ENCODE data around the gene PRKG1. TPM values are rescaled to one million over a fixed set of nuclear protein-coding genes. Genes with fewer than 3 reads are reported as not detected.

The PRKG1 gene
- total RNA-seq, 1 donor = 19.5 TPM

DNA sequence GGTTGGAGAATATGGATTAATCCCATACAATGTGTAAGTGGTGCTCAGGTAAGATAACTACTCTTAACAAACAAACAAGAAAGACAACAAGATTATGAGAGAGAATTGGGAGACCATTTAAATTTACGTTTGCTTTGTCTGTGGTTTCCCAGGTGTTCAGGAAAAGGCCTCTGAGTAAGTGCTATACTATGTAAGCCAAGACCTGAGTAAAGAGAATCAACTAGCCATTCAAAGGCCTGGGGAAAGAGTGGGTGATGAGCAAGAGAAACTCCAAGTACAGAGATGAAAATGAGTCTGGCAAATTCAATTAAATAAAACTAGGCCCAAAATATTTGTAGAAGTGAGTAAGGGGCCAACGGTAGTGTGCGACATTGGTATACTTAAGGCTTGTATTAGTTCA lies 615.2 kb downstream of the PRKG1 start:
- Histone ChIP-seq H3K27me3 (ENCODE audit: insufficient read depth, low read length) (no peaks in the 10 kb centered on the region), H3K9me3 (ENCODE audit: low read depth, low read length) (no peaks in the 10 kb centered on the region), H4K20me1 (ENCODE audit: insufficient read depth, low read length) (no peaks in the 10 kb centered on the region), H3K4me2 (ENCODE audit: insufficient read depth, low read length) (no peak overlapping the region), H2AFZ (ENCODE audit: low read length) (no peak overlapping the region), H3K36me3 (ENCODE audit: insufficient read depth, low read length) (no peaks in the 10 kb centered on the region), H3K4me1 (ENCODE audit: insufficient read depth, low read length) (no peaks in the 10 kb centered on the region), H3K27ac (ENCODE audit: low read depth, low read length) (no peak overlapping the region), H3K79me2 (ENCODE audit: insufficient read depth, low read length) (no peaks in the 10 kb centered on the region), H3K4me3 (ENCODE audit: insufficient read depth, low read length) (no peak overlapping the region)
- TF ChIP-seq, protein P1, sequence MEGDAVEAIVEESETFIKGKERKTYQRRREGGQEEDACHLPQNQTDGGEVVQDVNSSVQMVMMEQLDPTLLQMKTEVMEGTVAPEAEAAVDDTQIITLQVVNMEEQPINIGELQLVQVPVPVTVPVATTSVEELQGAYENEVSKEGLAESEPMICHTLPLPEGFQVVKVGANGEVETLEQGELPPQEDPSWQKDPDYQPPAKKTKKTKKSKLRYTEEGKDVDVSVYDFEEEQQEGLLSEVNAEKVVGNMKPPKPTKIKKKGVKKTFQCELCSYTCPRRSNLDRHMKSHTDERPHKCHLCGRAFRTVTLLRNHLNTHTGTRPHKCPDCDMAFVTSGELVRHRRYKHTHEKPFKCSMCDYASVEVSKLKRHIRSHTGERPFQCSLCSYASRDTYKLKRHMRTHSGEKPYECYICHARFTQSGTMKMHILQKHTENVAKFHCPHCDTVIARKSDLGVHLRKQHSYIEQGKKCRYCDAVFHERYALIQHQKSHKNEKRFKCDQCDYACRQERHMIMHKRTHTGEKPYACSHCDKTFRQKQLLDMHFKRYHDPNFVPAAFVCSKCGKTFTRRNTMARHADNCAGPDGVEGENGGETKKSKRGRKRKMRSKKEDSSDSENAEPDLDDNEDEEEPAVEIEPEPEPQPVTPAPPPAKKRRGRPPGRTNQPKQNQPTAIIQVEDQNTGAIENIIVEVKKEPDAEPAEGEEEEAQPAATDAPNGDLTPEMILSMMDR (IDR thresholded peaks at IDR 0.05; ENCODE audit: extremely low read depth, low read depth, low read length) = no peak
- no peak for DNase-seq (ENCODE audit: insufficient read length, low spot score, missing footprints)

DNA sequence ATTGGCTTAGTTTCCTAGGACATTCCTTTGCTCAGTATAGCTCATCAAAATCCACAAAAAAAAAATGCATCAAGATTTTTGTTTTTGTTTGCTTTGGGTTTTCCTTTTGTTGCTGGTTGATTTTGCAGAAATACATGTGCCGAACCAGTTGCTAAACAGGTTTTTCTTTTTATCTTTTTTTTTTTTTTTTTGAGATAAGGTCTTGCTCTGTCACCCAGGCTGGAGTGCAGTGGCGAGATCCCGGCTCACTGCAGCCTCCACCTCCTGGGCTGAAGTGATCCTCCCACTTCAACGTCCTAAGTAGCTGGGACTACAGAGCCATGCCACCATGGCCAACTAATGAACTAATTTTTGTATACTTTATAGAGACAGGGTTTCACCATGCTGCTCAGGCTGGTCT lies 616.8 kb downstream of the PRKG1 start:
- TF ChIP-seq, protein P1 (IDR thresholded peaks at IDR 0.05; ENCODE audit: extremely low read depth, low read depth, low read length) = no peak
- Histone ChIP-seq H3K27ac (ENCODE audit: low read depth, low read length) (no peak overlapping the region), H3K27me3 (ENCODE audit: insufficient read depth, low read length) (no peaks in the 10 kb centered on the region)

DNA sequence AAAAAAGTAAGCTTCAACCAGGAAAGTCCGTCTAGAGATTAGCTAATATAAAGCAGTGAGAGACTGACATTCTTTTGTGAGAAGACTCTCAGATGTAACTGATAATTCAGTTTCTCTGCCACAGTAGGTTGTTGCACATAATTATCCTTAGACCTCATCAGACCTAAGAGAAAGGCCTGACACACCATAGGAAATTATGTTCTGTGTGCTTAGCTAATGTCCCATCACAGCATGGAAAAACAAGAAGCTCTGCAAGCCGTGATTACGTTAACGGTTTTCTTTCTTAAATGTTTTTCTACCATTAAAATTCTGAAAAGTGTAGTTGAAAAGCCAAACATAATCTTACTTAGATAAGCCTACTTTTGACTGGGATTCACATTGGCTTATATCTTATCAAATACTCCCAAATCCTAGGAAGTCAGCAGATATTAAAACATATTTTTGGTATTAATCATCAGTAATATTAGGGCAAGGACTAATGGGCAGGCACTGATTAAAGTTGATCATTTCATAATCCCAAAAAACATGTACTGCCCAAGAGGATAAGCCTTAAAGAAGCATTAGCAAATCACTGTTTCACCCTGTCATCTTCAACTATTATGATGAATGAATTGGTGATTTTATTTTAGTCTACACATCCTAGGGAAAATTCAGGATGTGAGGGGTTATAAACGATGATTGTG lies 619.9 kb downstream of the PRKG1 start:
- Histone ChIP-seq H3K36me3 (ENCODE audit: insufficient read depth, low read length) (no peaks in the 10 kb centered on the region), H3K79me2 (ENCODE audit: insufficient read depth, low read length) (peaks cover 26% of the 10 kb centered on the region), H3K4me3 (ENCODE audit: insufficient read depth, low read length) (no peak overlapping the region), H3K27ac (ENCODE audit: low read depth, low read length) (no peak overlapping the region), H3K27me3 (ENCODE audit: insufficient read depth, low read length) (no peaks in the 10 kb centered on the region), H3K4me2 (ENCODE audit: insufficient read depth, low read length) (no peak overlapping the region), H4K20me1 (ENCODE audit: insufficient read depth, low read length) (peaks cover 7% of the 10 kb centered on the region), H3K4me1 (ENCODE audit: insufficient read depth, low read length) (peaks cover 11% of the 10 kb centered on the region), H3K9me3 (ENCODE audit: low read depth, low read length) (no peaks in the 10 kb centered on the region), H2AFZ (ENCODE audit: low read length) (no peak overlapping the region)
- DNase-seq (ENCODE audit: insufficient read length, low spot score, missing footprints) = no peak
- TF ChIP-seq, protein P1 (IDR thresholded peaks at IDR 0.05; ENCODE audit: extremely low read depth, low read depth, low read length) = no peak

More for the DNA sequence above, 616.8 kb downstream of the PRKG1 start:
- H3K9me3 ChIP-seq (ENCODE audit: low read depth, low read length) = no peaks in the 10 kb centered on the region
- H4K20me1 ChIP-seq (ENCODE audit: insufficient read depth, low read length) = no peaks in the 10 kb centered on the region
- no peak overlapping the region for H3K4me3 ChIP-seq (ENCODE audit: insufficient read depth, low read length)
- H3K4me2 ChIP-seq (ENCODE audit: insufficient read depth, low read length) = no peak overlapping the region
- H3K79me2 ChIP-seq (ENCODE audit: insufficient read depth, low read length) = no peaks in the 10 kb centered on the region
- no peak overlapping the region for H2AFZ ChIP-seq (ENCODE audit: low read length)
- DNase-seq (ENCODE audit: insufficient read length, low spot score, missing footprints) = no peak
- H3K36me3 ChIP-seq (ENCODE audit: insufficient read depth, low read length) = no peaks in the 10 kb centered on the region
- no peaks in the 10 kb centered on the region for H3K4me1 ChIP-seq (ENCODE audit: insufficient read depth, low read length)

DNA sequence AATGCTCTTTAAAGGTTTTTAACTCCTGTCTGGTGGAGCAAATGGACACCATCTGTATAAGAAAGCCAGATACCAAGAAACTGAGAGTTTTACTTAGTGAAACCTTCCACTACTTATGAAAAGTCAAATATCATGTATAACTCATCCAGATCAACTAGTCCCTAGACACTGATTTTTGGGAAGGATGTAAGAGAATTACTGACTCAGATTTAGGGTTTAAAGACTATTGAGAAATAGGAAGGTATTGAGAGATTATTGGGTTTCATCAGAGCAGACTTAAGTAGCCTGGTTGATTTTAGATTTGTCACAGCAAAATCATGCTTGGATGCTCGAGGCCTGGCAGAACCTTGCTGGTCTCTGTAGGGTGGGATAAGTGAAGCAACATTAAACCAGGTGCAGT lies 622.0 kb downstream of the PRKG1 start:
- no peaks in the 10 kb centered on the region for H3K9me3 ChIP-seq (ENCODE audit: low read depth, low read length)
- H3K4me2 ChIP-seq (ENCODE audit: insufficient read depth, low read length) = no peak overlapping the region
- H3K4me1 ChIP-seq (ENCODE audit: insufficient read depth, low read length) = peaks cover 17% of the 10 kb centered on the region
- peaks cover 7% of the 10 kb centered on the region for H4K20me1 ChIP-seq (ENCODE audit: insufficient read depth, low read length)
- no peaks in the 10 kb centered on the region for H3K36me3 ChIP-seq (ENCODE audit: insufficient read depth, low read length)
- no peak overlapping the region for H3K27ac ChIP-seq (ENCODE audit: low read depth, low read length)
- no peak for DNase-seq (ENCODE audit: insufficient read length, low spot score, missing footprints)
- TF ChIP-seq, protein P1 (IDR thresholded peaks at IDR 0.05; ENCODE audit: extremely low read depth, low read depth, low read length) = no peak
- no peak overlapping the region for H2AFZ ChIP-seq (ENCODE audit: low read length)
- no peak overlapping the region for H3K4me3 ChIP-seq (ENCODE audit: insufficient read depth, low read length)
- peaks cover 27% of the 10 kb centered on the region for H3K79me2 ChIP-seq (ENCODE audit: insufficient read depth, low read length)
- H3K27me3 ChIP-seq (ENCODE audit: insufficient read depth, low read length) = no peaks in the 10 kb centered on the region
